Fibroblast of upper back skin (primary cell): Measurements from ENCODE around the gene RAD51B.
"Not testable (repeated sequence)": the region's sequence is repeated elsewhere in the genome, so short reads cannot be mapped to it uniquely, and the experiment has no call there.

ENCODE experiments used
- DNase-seq: peaks from one replicate; pipeline ENCODE4 v3.0.0-alpha.2; 2013

RAD51B gene

DNA sequence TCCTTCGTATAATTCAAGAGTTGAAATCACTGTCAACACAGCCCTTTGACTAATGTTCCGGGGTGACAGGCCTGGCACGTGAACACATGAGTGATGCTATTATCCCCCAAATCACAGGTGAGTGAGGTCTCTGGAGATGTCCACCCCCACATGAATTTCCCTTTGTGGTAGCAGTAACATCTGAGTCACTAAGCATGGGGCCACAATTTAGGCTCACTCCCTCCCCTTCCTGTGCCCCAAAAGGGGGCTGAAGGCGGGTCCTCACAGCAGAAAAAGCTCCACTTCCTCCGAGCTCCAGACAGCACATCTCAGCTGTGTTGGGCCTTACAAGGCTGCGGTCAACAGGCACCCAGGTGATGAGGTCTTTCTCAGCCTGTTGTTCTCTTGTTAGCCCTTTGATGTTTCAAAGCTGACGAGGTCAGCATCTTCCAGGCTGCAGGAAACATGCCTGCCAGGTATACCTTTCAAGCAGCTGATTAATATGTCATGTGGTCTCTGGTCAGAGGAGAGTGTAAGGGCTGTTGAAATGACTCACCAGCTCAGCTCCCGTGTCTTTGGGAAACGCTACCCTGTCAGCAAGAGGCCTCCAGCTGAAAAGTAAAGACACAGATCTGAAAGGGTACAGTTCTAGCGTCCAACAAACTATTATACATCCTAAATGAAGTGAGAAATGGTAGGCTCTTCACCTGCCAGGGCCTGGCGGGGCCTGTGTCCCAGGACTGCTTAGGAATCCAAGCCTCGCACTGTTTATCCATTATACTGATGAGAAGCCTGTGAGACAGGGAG lies 866.0 kb downstream of the RAD51B start:
- DNase-seq: peak; percentile 75

DNA sequence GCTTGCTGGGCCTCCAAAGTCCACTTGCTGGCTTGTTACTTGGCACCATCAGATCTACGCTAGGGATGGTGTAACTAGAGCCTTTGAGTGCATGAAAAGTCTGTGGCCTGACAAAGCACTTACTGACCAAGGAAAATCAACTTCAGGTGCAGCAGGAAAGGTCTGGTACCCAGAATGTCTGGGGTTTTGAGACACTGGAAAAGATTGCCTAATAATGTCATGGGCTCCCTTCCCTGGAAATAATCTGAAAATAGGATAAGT lies 866.6 kb downstream of the RAD51B start:
- no peak for DNase-seq

DNA sequence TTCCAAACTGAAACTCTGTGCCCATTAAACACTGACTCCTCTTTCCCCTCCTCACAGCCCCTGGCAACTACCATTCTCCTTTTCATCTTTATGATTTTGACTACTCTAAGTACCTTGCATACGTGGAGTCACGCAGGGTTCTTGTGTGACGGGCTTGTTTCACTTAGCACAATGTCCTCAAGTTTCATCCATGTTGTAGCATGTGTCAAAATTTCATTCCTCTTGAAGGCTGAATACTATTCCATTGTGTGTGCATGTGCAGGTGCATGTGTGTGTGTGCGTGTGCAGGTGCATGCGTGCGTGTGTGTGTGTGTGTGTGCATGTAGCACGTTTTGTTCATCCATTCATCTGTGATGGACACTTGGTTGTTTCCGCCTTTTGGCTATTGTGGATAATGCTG lies 867.1 kb downstream of the RAD51B start:
- DNase-seq: no peak

DNA sequence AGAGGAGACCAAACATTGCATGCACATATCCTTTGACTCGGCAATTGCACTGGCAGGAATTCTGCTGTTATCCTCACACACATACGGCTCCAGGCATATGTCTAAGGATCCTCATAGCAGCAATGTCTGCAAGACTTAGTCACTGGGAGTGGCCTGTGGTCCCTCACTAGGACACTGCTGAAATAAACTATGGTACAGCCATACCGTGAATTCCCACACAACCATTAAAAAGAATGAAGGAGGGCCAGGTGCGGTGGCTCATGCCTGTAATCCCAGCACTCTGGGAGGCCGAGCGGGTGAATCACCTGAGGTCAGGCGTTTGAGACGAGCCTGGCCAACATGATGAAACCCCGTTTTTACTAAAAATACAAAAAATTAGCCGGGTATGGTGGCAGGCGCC lies 868.2 kb downstream of the RAD51B start:
- DNase-seq: peak; percentile 98

DNA sequence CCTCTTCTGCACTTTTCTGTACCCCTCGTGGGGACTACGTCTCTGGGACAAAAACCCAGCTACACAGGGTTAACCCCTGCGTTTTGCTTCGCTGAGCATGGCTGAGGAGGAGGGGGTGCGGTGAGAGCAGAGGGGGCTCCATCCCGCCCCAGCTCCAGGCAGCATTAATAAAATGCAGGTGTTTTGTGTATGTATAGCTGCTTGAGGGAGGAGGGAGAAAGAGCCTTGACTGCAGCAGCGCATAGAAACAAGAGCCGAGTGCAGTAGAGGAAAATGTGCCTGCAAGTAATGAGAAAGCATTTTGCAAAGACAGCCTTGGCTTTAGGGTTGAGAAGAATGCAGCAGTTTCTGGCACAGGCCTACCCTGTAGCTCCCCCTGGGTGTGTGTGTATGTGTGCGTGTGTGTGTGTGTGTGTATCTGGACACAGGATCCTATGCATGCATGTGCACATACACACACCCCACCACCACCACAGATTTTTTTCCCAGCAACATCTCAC lies 869.3 kb downstream of the RAD51B start:
- peak; percentile 96 for DNase-seq

DNA sequence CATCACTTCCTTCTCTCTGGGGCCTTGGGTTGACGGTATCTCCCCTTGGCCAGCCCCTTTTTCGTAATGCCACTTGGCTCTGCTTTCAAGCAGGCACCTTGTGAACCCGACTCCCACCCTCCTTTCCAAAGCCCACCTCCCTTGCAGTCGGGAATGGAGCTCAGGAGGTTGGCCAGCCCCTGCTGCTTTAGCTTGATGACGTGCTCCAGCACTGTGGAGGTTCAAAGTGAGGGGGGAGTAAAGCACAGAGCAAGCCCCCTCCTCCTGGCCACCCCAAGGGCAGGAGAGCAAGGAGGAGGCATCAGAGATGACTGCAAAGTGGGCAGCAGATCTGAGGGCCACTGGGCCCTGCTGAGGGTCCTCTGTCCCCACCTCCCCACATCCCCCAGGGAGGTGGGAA lies 869.9 kb downstream of the RAD51B start:
- no peak for DNase-seq

DNA sequence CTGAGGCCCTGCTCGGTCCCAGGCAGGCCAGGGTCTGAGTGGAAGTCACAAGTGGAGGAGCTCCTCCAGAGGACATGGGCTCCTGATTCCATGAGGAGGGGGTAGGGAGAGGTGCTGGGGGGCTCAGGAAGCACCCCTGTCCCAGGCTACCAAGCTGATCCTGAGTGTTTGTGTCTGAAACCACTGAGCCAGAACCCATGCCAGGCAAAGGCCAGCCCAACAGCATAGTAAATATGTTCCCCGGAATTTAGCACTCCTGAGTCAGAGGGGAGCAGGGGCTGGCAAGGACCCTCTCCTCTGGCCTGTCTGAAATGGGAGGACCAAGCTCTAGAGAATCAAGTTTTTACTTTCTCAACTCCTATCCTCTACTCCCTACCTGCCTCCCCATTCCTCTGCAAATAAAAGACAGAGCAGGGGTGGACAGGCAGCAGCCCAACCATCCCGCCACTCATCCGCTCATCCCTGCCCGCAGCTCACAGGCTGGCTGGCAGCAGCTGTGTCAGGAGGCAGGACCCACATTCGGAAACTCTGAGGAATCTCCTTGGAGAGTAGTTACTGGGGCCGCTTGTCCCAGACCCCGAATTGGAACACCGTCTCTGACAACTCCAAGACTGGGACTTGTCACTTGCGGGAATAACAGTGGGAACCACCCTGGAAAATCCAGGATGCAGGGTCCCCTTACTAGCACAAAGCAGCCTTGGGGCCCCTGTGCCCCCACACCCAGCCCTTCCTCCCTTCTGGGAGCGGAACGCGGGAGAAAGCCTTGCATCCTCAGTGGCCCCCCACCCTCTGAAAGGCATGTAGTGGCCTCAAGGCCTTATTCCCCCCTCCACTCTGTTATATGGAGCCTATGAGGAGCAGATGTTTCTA lies 870.7 kb downstream of the RAD51B start:
- no peak for DNase-seq

DNA sequence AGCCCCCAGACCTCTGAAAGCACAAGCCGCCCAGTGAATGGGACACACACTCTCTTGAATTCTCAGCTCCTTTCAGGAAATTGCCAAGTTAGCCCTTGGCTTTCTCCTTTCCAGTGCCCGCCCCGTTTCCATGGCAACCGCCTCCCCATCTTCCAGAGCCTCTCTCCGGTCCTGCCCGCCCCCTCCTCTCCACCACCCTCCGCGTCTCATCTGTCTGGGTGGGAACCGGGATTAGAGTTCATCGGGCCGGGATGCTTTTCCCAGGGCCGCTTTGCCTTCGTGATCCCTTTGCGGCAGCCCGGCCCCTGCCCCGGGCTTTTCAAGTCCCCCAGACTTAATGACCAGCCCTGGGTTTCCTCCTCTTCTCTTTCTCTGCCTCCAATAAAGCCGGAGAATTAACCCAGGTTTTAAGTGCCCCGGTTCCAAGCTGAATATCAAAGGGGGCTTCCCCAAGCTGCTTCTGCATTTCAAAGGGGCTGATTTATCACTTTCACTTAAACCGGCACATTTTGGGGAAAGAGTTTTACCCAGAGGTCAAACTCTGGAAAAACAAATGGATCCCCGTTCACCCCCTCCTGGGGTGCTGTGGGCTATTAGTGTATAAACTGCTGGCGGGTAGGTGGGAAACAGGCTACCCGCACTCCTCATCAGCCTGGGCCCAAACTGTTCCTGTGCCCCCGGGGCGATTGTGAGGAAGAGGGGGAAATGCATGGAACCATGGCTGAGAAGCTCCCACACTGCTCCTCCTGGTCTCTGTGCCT lies 871.6 kb downstream of the RAD51B start:
- no peak for DNase-seq

DNA sequence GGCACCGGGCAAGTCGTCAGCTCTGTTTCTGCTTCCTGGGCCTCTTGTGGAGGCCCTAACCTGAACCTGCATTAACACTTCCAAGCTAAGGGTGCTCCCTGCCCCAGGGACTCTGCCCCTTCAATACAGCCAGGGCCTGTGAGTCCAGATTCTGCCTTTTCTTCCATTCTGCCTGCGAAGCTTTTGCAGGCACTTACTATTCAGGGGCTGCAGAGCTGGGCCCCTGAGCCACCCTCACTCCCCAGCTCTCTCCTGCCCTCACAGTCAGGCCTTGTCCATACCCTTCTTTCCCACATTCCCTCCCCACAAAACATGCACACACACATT lies 872.2 kb downstream of the RAD51B start:
- DNase-seq: no peak

DNA sequence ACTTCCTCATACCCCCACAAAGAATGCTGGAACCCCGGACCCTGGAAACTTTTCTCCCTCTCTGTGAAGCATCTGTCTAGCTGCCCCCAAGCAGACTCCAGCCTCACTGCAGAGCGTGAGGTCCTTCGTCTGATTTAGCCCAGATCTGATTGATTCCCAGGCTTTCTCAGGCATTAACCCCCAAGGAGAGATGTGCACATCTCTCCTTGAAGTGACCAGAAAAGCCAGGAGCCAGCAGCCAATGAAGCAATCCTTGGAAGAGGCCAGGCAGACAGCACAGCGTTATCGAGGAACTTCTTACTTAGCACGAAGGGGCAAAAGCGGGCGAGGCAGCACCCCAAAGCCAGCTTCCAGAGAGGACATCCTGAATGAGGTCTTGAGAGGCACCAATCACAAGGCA lies 872.6 kb downstream of the RAD51B start:
- DNase-seq: no peak

DNA sequence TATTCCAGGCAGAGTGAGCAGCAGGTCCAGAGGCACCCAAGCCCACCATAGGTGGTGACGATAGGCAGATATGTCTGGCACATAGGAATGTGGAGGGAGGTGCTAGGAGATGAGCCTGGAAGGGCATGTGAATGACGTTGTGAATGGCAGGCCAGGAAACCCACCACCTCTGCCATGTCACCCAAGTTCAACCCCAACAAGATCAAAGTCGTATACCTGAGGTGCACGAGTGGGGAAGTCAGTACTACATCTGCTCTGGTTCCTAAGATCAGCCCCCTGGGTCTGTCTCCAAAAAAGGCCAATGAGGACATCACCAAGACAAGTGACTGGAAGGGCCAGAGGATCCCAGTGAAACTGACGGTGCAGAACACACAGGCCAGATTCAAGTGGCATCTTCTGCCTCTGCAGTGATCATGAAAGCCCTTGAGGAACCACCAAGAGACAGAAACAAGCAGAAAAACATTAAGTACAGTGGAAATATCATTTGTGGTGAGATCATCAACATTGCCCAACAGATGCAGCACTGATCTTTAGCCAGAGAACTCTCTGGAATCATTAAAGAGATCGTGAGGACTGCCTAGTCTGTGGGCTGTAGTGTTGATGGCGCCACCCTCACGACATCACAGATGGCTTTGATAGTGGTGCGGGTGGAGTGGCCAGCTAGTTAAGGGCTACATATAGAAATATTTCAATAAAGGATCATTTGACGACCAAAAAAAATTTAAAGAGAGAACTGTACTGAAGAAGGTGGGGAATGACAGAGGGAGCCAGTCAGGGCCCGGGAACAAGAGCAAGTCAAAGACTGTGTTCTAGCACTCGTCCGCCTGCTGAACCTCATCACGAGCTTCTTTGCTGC lies 873.6 kb downstream of the RAD51B start:
- peak; percentile 83 for DNase-seq

DNA sequence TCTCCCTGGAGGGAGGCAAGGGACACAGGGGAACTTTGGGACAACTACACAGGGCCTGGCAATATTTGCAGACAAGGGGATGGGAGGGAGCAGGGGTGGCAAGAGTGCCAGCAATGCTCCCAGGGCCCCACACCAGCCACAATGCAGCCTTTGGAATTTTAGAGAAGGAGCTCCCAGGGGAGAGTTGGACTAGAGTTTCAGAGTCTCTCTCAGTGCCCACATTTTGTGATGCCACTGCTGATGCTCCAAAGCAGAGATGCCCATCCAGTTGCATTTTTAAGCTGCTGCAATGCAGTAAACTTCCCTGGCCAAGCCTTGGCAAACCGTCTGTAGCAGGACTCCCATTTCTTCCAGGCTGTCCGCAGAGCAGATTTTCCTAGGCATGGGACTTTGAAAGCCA lies 874.3 kb downstream of the RAD51B start:
- DNase-seq: no peak

DNA sequence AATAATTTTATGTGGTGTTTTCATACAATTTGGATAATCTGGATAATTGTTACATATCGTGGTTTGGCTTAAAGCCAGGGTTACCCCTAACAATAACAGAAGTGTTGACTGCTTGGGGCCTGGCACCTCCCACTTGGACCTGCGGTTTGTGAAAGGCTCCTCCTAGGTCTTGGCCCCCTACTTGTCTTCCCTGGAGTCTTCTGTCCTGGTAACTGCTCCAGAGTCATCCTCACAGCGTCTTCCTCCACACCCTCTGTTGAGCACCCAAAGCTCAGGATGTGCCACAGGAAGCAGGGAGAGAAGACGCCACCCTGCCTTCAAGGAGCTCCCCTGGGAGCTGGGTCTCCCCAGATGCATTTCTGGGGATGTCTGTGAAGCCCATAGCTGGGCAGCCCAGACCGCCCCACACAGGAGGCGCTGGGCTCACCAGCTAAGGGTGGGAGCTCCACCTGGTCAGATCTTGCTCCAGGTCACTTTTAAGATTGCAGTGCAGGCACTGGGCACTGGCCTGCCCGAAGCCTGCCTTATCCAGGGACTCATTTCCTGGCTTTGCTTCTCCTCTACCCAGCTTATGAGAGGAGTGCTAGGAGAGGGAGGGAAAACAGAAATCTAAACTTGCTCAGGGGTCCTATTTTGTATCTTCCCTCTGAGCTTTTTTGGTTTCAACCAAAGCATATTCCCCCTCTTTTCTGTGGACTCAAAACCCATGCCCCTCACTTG lies 875.1 kb downstream of the RAD51B start:
- peak; percentile 61 for DNase-seq

DNA sequence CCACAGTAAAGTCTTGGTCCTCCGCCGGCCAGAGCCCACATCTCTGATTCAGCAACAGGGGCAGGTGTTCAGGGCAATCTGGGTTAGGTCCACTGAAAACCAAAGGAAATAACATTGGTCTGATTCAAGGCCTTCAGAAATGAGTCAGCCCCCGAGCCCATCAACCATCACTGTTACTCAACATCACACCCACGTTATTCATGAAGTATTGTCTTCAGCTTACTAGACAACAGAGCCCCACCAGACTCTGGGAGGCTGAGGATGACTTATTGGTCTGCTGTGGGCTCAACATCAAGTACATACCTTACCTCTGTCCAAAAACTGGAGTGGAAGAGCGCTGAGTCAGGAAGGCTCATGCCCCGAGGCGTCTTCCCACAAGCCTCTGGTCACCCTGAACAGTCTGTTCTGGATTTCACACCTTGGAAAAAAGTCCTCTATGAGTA lies 875.8 kb downstream of the RAD51B start:
- peak; percentile 100 for DNase-seq

DNA sequence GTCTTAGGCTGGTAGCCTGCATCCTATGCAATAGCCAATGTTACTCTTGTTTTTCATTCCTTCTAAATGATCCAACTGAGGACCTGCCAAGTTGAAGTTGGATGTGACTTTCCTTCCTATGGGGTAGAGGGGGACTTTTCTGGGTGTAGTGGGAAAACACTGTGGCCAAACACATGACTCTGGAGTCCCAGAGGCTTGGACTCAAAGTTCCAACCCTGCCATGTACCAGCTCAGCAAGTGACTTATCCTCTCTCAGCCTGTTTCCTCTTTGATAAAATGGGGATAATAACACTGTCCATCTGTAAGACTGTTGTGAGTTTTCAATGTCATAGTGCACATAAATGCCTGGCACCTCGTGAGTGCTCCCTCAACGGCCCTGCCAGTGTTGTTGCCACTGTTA lies 876.3 kb downstream of the RAD51B start:
- no peak for DNase-seq

DNA sequence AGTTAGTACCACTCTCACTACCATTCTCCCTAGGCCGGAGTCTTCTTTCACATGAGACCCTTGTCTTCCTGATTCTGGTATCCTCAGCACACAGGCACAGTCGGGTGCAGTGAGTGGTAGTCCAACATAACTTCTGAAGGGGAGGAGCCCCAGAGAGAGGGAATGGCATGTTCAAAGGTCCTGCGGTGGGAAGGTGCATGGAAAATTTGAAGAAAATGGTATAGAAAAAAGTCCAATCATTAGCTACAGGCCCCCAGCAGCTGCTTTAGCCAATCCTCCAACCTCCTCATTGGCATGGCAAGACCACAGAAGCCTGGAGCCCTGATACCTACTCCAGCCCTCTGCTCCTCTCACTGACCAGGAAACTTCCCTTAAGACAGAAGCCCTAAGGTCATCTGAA lies 876.7 kb downstream of the RAD51B start:
- DNase-seq: no peak

DNA sequence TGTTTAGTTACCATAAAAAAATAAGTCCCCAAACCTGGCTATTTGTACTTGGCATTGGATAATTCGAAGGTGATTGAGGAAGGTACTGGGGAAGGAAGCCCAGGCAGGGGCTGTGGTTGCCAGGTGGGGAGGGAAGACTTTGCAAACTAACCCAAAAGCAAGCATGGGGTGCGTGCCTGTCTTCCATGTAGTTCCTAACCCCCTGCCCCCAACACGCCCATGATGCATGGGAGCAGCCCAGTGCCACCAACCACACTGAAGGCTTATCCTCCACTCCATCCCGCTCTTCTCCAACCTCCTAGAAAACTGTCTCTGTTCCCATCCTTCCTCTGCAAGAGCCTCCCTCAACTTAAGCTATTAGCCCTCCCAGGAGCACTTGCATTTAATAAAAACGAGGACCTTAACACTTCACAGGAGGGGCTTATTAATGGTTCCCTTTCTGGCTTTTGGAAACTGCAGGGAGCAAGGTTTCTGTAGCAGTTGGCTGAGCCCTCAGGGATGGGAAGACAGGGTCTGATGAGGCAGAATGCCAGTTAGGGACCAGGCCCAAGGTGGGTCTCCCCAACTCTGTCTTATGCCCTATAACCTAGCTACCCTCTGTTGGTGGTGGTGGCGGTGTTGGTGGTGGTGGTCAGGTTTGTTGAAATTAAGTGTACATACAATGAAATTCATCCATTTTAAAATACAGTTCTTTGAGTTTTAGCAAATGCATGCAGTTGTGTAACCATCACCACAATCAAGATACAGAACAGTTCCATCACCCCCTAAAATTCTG lies 877.3 kb downstream of the RAD51B start:
- no peak for DNase-seq

DNA sequence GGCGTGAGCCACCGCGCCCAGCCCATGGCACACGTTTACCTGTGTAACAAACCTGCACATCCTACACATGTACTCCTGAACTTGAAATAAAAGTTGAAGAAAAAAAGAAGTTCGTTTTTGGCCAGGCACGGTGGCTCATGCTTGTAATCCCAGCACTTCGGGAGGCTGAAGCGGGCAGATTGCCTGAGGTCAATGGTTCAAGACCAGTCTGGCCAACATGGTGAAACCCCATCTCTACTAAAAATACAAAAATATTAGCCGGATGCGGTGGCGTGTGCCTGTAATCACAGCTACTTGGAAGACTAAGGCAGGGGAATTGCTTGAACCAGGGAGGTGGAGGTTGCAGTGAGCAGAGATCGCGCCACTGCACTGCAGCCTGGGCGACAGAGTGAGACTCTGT lies 879.2 kb downstream of the RAD51B start:
- DNase-seq: not testable (repeated sequence)

DNA sequence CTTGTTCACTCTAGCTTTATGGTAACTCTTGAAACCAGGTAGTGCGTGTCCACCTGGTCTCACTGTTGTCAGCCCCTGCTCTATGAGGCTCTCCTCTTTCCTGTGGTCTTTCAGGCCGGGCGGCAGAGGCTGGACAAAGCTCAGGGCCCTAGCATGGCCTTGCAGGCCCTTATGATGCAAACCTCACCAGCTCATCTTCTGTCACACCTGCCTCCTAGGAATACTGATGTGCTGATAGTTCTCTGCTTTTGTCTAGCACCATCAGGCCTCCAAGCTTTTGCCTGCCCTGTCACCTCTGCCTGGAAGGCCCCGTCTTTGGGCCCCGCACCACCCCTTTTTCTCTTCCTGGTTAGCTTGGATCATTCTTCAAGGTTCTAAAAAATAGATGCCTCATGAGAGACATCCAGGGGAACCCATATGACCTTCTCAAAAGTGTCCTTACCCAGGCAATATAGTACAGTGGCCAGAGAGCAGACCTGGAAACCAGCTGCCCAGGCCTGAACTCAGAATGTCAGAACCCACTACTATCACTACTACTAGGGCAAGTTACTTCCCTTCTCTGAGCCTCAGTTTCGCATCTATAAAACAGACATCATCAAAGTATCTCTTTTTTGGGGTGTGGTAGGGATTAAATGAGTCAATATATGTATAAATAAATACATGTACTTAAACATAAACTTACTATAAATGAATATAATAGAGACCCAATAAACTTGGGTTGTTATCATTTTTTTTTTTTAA lies 881.6 kb downstream of the RAD51B start:
- no peak for DNase-seq

DNA sequence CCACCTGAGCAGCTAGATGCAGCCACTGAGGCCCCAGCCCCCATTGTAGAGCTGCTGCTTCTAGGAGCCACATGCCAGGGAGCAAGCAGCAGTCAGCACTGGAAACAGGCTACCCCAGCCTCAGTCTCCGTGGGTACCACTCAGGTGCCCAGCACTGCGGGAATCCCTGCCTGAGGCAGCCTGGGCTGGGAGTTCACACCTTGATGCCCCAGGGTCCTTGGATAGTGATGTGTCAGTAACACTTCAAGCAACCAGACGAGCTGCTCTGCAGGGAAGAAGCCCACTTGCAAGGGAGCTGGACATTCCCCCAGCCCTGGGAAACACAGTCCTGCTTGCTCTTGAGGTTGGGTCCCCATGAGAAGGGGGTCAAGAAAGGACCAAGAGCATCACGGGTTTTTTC lies 882.6 kb downstream of the RAD51B start:
- no peak for DNase-seq
